ENCODE data around the gene CFAP410. TPM values are rescaled to one million over a fixed set of nuclear protein-coding genes. Genes with fewer than 3 reads are reported as not detected.

Gene CFAP410
- total and polyA plus RNA-seq, 2 of the 13 experiments (the other 11 are each of a cell fraction or from before 2014, with no cell fraction given), result 8.0 to 20.1 TPM

GRCh38 chr21:44338971-44339910, at the start of gene CFAP410 (continued):
- TF ChIP-seq KLF13 (CRISPR knock-in tag; IDR thresholded peaks at IDR 0.05), result no peak
- TF ChIP-seq TSC22D2 (CRISPR knock-in tag; IDR thresholded peaks at IDR 0.05; ENCODE audit: borderline replicate concordance), result peak; percentile 56; the same call in 1 of the 2 replicates
- no peak for TF ChIP-seq ZNF746 (CRISPR knock-in tag; IDR thresholded peaks at IDR 0.05)
- peak; percentile 85 for TF ChIP-seq KMT2A (CRISPR knock-in tag; IDR thresholded peaks at IDR 0.05)
- no peak for TF ChIP-seq ZNF253 (CRISPR knock-in tag; IDR thresholded peaks at IDR 0.05; ENCODE audit: borderline replicate concordance)
- TF ChIP-seq ZNF761 (CRISPR knock-in tag; conservative IDR thresholded peaks at IDR 0.05), result peak; percentile 67; the same call in 1 of the 2 replicates
- TF ChIP-seq ZBTB40 (IDR thresholded peaks at IDR 0.05), result no peak
- TF ChIP-seq ZBTB40 (CRISPR knock-in tag; IDR thresholded peaks at IDR 0.05), result peak; percentile 68
- no peak for TF ChIP-seq ZNF747 (CRISPR knock-in tag; IDR thresholded peaks at IDR 0.05; ENCODE audit: borderline replicate concordance)
- no peak for TF ChIP-seq ZNF720 (CRISPR knock-in tag; IDR thresholded peaks at IDR 0.05)
- TF ChIP-seq RARG (CRISPR knock-in tag; IDR thresholded peaks at IDR 0.05; ENCODE audit: low read depth), result no peak
- peak; percentile 62 for TF ChIP-seq ASH2L (IDR thresholded peaks at IDR 0.05; ENCODE audit: insufficient read length, low read depth, low read length)
- peak; percentile 50; the same call in 1 of the 2 replicates for TF ChIP-seq TFAP4 (IDR thresholded peaks at IDR 0.05; ENCODE audit: borderline replicate concordance, low read depth)
- peak; percentile 87; the same call in 1 of the 2 replicates for TF ChIP-seq PCBP1 (IDR thresholded peaks at IDR 0.05; ENCODE audit: borderline replicate concordance, low read depth, low read length)
- no peak for TF ChIP-seq SRSF1 (optimal IDR thresholded peaks at IDR 0.05; ENCODE audit: low read depth, low read length)
- peak; percentile 84 for TF ChIP-seq NR2C2 (CRISPR knock-in tag; IDR thresholded peaks at IDR 0.05; ENCODE audit: borderline replicate concordance)
- TF ChIP-seq PRMT3 (CRISPR knock-in tag; IDR thresholded peaks at IDR 0.05; ENCODE audit: borderline replicate concordance, low read depth), result no peak
- TF ChIP-seq FOXA1 (IDR thresholded peaks at IDR 0.05), result no peak
- peak; percentile 11; the same call in 1 of the 2 replicates for TF ChIP-seq FOXA1 (CRISPR knock-in tag; IDR thresholded peaks at IDR 0.05)
